Motor neuron (in vitro differentiated cells): ENCODE measurements around the gene TFDP2. TPM values are rescaled to one million over a fixed set of nuclear protein-coding genes. Genes with fewer than 3 reads are reported as not detected.

Source experiments
- ATAC-seq, 8 experiments: fragments of 200-7000 bp; cut with Tn5 transposase; replicated peaks in 6 of 8; 2 replicates each; pipeline ENCODE4 v1.8.0; 2021; ENCODE audit warnings: mild to moderate bottlenecking in 8 of 8, moderate library complexity in 8 of 8
- H3K27ac ChIP-seq, 2 donors: fragments of 250-450 bp; sonication (Bioruptor Pico); 2 replicates each; pipeline ENCODE4 v1.9.0; 2021; ENCODE audit warnings: antibody characterized with exemption in 2 of 2, mild to moderate bottlenecking in 2 of 2, moderate library complexity in 1 of 2
- H3K4me1 ChIP-seq, 2 donors: fragments of 250-450 bp; sonication (Bioruptor Pico); replicated peaks in 1 of 2; 2 replicates each; pipeline ENCODE4 v1.6.1; 2021; ENCODE audit warnings: antibody characterized with exemption in 2 of 2, mild to moderate bottlenecking in 2 of 2, moderate library complexity in 1 of 2
- H3K4me3 ChIP-seq, 5 donors: fragments of 250-450 bp; sonication (Bioruptor Pico); 2 replicates each; pipeline ENCODE4 v1.9.0; 2021; ENCODE audit warnings: antibody characterized with exemption in 5 of 5, mild to moderate bottlenecking in 5 of 5, moderate library complexity in 4 of 5
- WGBS, 10 experiments: fragments of 450-650 bp; shearing (Covaris generic); methylation state at CpG; one replicate each; pipeline ENCODE4 v1.0.0; 2022; 5-methylcytosine and 5-hydroxymethylcytosine counted together
- in situ Hi-C, 9 experiments: fragments of 400-800 bp; cut with MboI; loops; one replicate each; pipeline ENCODE4 v1.15.0; 2021; ENCODE audit warnings: low sequenced_read_pairs in 9 of 9, low pct_unique_long_range_greater_than_20kb in 2 of 9; ENCODE audit not compliant: unreplicated experiment in 9 of 9
- total RNA-seq, 8 experiments: library from RNA; unstranded; fragments of 300-600 nt; gene quantifications; 2 replicates each; pipeline versions ENCODE4 v1.2.3 to v1.2.4, GENCODE V29; 2022

The TFDP2 gene
- total RNA-seq, 8 experiments from 2014 or later: 25.7 to 69.0 (median 30.3) TPM

GRCh38 chr3:142053244-142053643 lies 96.1 kb downstream of the TFDP2 start:
- no peak for ATAC-seq
- Histone ChIP-seq H3K27ac (no peak overlapping the region), H3K4me3 (no peak overlapping the region), H3K4me1 (no peaks in the 10 kb centered on the region)
- 14 to 100% (median 96%) methylated on average over 1 to 2 of the region's 2 CpGs; no CpG with 5 or more reads in 2 of the 10 experiments for WGBS, 10 experiments
- in situ Hi-C loops: no loop called here

DNA sequence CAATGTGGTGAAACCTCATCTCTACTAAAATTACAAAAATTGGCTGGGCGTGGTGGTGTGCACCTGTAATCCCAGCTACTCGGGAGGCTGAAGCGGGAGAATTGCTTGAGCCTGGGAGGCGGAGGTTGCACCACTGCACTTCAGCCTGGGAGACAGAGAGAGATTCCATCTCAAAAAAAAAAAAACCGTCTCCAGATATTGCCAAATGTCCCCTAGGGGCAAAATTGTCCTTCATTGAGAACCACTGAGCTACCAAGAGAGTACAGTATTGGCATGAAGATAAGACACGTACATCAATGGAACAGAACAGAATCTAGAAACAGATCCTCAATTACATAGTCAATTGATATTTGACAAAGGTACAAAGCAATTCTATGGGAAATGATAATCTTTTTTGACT lies 98.0 kb downstream of the TFDP2 start:
- Histone ChIP-seq H3K4me3 (no peak overlapping the region), H3K27ac (no peak overlapping the region), H3K4me1 (no peaks in the 10 kb centered on the region)
- ATAC-seq: no peak
- WGBS, 10 experiments: 90 to 100% (median 94%) methylated on average over 1 to 6 of the region's 6 CpGs; no CpG with 5 or more reads in 3 of the 10 experiments
- in situ Hi-C loops: no loop called here

DNA sequence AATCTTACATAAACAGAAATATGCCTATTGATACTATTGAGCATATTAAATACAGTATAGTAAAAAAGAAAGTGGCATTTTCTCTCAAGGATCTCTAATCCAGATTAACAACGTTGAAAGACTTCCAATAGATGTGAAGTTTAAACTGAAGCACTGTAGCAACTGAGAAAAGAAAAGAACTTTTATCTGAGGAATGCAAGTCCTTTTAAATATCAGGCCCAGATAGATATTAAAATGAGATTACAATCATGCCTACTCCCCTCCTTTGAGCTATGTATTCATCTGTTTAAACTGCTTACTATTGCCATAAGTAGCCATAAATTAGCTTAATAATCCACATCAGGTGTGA lies 102.3 kb downstream of the TFDP2 start:
- no peak for ATAC-seq
- H3K27ac ChIP-seq: no peak overlapping the region
- 33 to 100% (median 80%) methylated on average over 1 of the region's 1 CpG; no CpG with 5 or more reads in 2 of the 10 experiments for WGBS, 10 experiments
- no peak overlapping the region for H3K4me3 ChIP-seq
- in situ Hi-C loops: no loop called here
- H3K4me1 ChIP-seq: no peaks in the 10 kb centered on the region

DNA sequence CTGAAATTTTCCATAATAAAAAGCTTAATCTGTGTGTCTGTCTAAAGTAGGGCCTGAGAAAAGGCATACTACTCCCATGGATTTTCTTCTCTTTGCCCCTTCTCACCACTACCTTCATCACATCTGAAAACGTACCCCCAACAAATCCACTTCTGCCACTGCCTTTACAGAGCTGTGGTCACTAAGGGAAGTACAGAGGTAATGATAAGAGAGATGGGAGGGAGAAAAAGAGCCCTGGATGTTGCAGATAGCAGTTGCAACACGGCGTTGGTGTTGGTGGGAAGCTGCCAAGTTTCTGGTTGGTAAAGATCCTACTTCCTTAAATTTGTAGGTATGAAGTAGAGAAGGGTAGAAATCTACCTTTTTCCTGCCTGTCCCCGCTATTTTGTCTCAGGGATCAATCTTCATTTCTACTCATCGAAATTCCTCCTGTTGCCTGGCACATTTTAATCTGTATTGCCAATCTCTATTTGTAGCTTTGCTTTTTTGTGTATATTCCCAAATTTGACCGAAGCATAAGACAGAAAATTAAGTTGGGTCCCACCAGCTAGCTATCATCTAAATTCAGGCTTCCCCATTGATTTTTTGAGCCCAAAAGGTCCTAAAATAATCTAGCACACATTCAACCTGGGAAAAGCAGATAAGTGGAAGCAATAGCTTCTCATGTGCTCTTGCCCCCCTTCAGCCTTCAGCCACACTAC lies 102.9 kb downstream of the TFDP2 start:
- in situ Hi-C loops: no loop called here
- H3K4me3 ChIP-seq: no peak overlapping the region
- H3K27ac ChIP-seq: no peak overlapping the region
- H3K4me1 ChIP-seq: no peaks in the 10 kb centered on the region
- WGBS, 10 experiments: 83 to 100% (median 93%) methylated on average over 2 to 5 of the region's 6 CpGs; no CpG with 5 or more reads in 3 of the 10 experiments
- no peak for ATAC-seq

DNA sequence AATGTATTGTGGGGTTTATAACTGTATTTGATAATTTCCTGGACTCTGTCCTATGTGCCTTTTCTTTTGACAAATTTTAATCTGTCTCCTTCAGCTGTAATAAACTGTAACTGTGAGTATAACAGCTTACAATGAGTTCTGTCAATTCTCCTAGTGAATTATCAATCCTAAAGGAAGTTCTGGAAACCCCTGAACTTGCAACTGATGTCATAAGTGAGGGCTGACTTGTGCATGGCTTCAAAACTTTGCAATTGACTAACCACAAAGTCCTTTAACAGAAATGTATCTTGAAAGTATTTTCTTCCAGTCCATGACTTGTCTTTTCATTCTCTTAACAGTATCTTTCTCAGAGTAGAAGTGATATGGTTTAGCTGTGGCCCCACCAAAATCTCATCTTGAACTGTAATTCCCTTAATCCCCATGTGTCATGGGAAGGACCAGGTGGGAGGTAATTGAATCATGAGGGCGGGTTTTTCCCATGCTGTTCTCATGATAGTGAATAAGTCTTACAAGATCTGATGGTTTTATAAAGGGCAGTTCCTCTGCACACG lies 108.3 kb downstream of the TFDP2 start:
- ATAC-seq: no peak
- Histone ChIP-seq H3K27ac (no peak overlapping the region), H3K4me1 (no peaks in the 10 kb centered on the region), H3K4me3 (no peak overlapping the region)
- in situ Hi-C loops: no loop called here
- 67 to 100% (median 92%) methylated on average over 1 to 2 of the region's 2 CpGs; no CpG with 5 or more reads in 4 of the 10 experiments for WGBS, 10 experiments

- Histone ChIP-seq H3K4me3 (no peak overlapping the region), H3K4me1 (no peaks in the 10 kb centered on the region), H3K27ac (no peak overlapping the region)
- 60 to 100% (median 90%) methylated on average over 1 to 3 of the region's 3 CpGs; no CpG with 5 or more reads in 3 of the 10 experiments for WGBS, 10 experiments
- in situ Hi-C loops: no loop called here
- ATAC-seq: no peak
Observed at GRCh38 chr3:142035308-142035922, 113.9 kb downstream of the TFDP2 start.

GRCh38 chr3:142033292-142033691 lies 116.1 kb downstream of the TFDP2 start:
- no peak overlapping the region for H3K27ac ChIP-seq
- 30 to 100% (median 91%) methylated on average over 1 to 4 of the region's 4 CpGs for WGBS, 10 experiments
- no peaks in the 10 kb centered on the region for H3K4me1 ChIP-seq
- no peak overlapping the region for H3K4me3 ChIP-seq
- in situ Hi-C loops: no loop called here
- no peak for ATAC-seq

GRCh38 chr3:142031575-142031974 lies 117.8 kb downstream of the TFDP2 start:
- Histone ChIP-seq H3K4me3 (no peak overlapping the region), H3K4me1 (peaks cover 0 to 2% of the 10 kb centered on the region in 2 donors), H3K27ac (no peak overlapping the region)
- no peak for ATAC-seq
- in situ Hi-C loops: no loop called here

DNA sequence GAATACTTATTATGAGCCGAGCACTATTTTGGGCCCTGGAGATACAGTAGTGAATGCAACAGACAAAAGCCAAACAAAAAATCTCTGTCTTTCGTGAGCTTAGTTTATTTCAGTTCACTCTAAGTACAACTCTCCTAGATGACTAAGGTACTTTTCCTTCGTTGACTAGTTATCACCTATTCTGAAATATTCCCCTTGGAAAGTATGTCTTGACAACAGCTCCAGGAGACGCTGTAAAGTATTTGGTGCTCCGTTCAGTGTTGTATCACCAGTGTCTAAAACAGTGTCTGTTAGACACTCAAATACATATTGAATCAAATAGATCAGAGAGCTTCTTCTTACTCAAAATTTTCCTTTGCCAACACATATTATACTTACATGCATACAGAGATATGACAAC lies 119.6 kb downstream of the TFDP2 start:
- ATAC-seq: no peak
- peaks cover 4 to 5% of the 10 kb centered on the region in 2 donors for H3K4me1 ChIP-seq
- H3K27ac ChIP-seq: no peak overlapping the region
- no peak overlapping the region for H3K4me3 ChIP-seq
- in situ Hi-C loops: no loop called here
- 64 to 100% (median 90%) methylated on average over 1 to 5 of the region's 5 CpGs for WGBS, 10 experiments

DNA sequence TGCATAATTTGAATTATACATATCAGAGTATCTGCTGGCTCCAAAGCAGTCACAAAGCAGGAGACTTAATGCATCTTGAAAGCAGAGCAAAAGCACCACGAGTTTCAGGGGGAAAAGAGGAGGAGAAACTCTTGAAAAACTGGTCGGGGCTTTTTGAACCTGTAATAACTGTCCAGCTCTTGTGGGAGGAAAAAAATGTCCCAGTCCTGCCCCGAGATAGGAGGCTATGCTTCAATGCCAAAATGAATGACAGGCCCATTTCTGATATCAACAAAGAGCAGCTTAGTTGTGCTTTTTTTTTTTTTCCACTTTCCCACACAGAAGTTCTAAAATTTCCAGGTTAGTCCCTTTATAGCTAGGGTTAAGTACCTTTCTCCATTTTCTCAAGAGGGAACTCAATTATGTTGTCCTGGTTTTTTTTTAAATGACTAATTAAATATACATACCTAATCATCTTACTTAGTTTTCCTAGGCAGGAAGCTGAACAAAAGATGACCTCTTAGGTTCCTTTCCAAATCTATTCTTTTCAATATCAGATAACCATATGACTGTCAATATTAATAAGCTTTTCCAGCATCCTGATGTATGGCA lies 120.2 kb downstream of the TFDP2 start:
- in situ Hi-C loops: no loop called here
- WGBS, 10 experiments: 0 to 80% (median 37%) methylated on average over 1 to 3 of the region's 3 CpGs; no CpG with 5 or more reads in 1 of the 10 experiments
- H3K4me3 ChIP-seq: no peak overlapping the region
- H3K27ac ChIP-seq: no peak overlapping the region
- peaks cover 4 to 5% of the 10 kb centered on the region in 2 donors for H3K4me1 ChIP-seq
- ATAC-seq: no peak

DNA sequence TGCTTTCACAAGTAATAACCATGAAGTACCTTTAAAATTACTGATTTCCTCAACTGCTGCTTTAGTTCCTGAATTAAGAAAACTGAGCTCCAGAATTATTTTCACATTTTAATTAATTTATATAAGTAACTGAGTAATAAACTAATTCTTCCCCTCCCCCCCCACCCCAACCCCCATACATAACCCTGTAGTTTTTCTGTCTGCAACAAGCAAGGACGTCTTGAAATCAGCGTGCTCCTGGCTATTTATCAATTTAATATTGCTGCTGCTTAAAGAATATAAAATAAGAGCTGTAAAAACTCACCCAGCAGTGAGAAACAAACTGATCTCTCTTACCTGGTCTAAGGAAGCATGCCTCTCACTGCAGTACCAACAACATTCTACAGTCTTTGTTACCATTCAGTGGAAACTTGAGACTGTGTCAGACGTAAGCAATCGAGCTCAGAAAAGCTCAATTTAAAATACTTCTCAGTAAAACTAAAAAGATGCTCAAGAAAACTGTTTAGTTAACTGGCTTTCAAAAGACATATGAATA lies 121.0 kb downstream of the TFDP2 start:
- H3K4me3 ChIP-seq: peak overlapping the region; percentile 35 to 53 (median 45)
- ATAC-seq: peak in 7 of 8 experiments; percentile 38 to 81 (median 68)
- H3K27ac ChIP-seq: peak overlapping the region in 1 of 2 donors; percentile 14
- WGBS, 10 experiments: 0 to 25% (median 5%) methylated on average over 2 to 4 of the region's 4 CpGs; no CpG with 5 or more reads in 2 of the 10 experiments
- in situ Hi-C loops: no loop called here
- H3K4me1 ChIP-seq: peaks cover 4 to 5% of the 10 kb centered on the region in 2 donors

GRCh38 chr3:142027735-142028134 lies 121.6 kb downstream of the TFDP2 start:
- H3K4me1 ChIP-seq: peaks cover 4 to 6% of the 10 kb centered on the region in 2 donors
- peak overlapping the region; percentile 35 to 53 (median 45) for H3K4me3 ChIP-seq
- 0% methylated on average over 1 to 2 of the region's 2 CpGs; no CpG with 5 or more reads in 3 of the 10 experiments for WGBS, 10 experiments
- H3K27ac ChIP-seq: peak overlapping the region; percentile 1 to 14
- in situ Hi-C loops: no loop called here
- ATAC-seq: peak; percentile 71 to 90 (median 86)

- ATAC-seq: peak in 5 of 8 experiments; percentile 12 to 55 (median 41)
- H3K4me1 ChIP-seq: peaks cover 4 to 10% of the 10 kb centered on the region in 2 donors
- H3K4me3 ChIP-seq: peak overlapping the region; percentile 35 to 53 (median 45)
- in situ Hi-C loops: no loop called here
- 0 to 26% (median 2%) methylated on average over 1 to 3 of the region's 3 CpGs; no CpG with 5 or more reads in 4 of the 10 experiments for WGBS, 10 experiments
- peak overlapping the region in 1 of 2 donors; percentile 58 for H3K27ac ChIP-seq
Observed at GRCh38 chr3:142027300-142027699, 122.0 kb downstream of the TFDP2 start.
